GM21526 (cell line): ENCODE data around the gene HNRNPA1.
"Not testable (repeated sequence)": the region's sequence is repeated elsewhere in the genome, so short reads cannot be mapped to it uniquely, and the experiment has no call there.

Experiments
- ATAC-seq: cut with Tn5 transposase; IDR thresholded peaks from one replicate; pipeline ENCODE4 v1.9.1; 2021; ENCODE audit warnings: moderate library complexity; ENCODE audit not compliant: unreplicated experiment, low FRiP score

The HNRNPA1 gene

DNA sequence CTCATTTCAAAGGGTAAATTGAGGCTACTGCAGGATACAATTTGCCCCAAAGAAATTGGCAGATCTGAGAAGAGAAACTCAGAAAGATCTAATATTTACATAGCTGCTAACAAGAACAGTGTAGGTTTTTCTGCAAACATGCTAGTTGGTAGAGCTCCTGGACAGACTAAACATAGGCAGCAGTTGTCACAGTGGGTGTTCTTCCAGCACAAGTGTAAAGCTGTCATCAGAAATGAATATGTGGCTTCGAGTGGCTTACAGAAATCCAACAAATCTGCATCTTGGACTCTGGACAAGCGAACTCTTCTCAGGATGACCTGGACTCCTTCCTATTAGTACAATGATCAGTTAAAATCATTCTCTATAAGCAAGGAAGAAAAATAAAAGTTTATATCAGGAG, 6.5 kb upstream of the HNRNPA1 start:
- ATAC-seq, result no peak

DNA sequence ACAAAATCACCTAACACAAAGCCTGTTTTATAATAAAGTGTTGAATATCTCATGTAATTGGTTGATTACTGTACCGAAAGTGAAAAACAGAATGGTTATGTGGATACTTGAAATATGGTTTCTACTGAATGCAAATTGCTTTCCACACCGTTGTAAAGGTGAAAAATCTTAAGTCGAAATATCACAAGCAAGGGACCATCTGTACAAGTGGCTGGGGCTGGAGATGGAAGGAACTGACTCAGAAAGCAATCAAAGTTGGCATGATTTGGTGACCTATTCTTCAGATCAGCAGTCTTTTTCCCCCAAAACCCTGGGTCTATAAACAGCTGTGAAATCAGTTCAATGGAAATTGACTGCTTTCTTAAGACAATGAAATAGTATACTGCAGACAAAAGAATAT, 4.2 kb upstream of the HNRNPA1 start:
- no peak for ATAC-seq

GRCh38 chr12:54277823-54278276, 2.7 kb upstream of the HNRNPA1 start:
- no peak for ATAC-seq

DNA sequence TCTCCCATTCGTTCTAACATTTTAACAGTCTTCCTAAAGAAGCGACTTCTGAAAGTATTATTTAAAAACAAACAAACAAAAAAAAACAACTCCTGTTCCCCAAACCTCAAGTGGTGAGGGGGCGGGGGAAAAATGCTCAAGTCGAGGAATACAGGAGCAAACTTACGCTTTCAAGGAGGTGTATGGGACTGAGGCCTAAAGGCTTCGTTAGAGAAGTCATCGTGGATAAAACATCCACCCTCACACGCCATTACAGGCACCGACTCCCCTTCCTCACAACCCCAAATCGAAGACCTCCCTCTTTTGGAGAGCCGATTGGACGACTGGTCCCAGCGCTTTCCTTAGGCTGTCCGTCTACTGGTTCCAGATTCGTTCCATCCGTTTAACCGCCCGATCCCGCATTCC, 1.3 kb upstream of the HNRNPA1 start:
- no peak for ATAC-seq

DNA sequence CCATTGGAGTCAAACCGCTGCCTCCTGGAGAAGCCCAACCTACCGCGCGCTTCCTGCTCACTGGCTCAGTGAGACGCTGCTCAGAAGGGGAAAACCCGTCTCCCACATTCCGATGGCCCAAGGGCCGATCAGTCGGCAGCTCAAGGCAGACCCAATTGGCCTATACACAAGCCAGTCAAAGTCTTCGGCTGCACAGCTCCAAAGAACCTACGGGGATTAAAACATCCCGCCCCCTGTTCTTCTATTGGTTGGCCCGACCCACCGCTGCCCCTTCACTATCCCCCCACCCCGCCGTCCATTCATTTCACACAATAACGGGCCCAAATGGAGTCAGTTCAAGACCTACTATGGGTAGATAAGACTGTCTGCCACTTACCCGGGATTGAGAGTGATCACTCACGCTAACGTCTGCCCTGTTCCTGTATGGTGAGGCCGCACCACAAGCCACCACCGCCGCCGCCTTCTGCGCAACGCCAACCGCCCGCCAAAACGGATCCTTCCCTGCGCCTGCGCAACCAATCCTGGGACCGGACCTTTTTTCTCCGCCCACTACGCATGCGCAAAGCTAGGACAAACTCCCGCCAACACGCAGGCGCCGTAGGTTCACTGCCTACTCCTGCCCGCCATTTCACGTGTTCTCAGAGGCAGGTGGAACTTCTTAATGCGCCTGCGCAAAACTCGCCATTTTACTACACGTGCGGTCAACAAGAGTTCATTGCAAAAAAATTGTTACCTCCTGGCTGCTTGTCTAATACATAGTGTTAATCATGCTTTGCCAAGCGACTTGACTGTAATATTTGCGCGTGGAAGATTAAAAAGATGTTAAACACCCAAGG, 676 bp upstream of the HNRNPA1 start, which contains the start of gene CBX5:
Gene CBX5, minus strand, starts transcription at position 491 of the 836 bp plus-strand sequence. CDS start 22,472 bp downstream, outside the sequence.
- peak; percentile 70 for ATAC-seq

- not testable (repeated sequence) for ATAC-seq
These were observed 724 bp downstream of the HNRNPA1 start for GRCh38 chr12:54281261-54281638.

DNA sequence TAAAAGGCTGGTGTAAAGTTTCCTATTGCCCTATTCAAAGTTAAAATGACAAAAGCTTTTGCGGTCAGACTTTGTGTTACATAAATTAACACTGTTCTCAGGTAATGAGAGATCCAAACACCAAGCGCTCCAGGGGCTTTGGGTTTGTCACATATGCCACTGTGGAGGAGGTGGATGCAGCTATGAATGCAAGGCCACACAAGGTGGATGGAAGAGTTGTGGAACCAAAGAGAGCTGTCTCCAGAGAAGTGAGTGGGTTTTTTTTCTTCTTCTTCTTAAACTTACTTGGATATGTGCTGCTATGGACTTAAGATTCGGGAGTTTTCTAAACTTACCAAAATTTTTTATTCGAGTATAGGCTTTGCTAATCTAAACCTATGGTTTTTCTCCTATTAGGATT, 1.2 kb downstream of the HNRNPA1 start:
- not testable (repeated sequence) for ATAC-seq

GRCh38 chr12:54282949-54283593, 2.5 kb downstream of the HNRNPA1 start:
- no peak for ATAC-seq

DNA sequence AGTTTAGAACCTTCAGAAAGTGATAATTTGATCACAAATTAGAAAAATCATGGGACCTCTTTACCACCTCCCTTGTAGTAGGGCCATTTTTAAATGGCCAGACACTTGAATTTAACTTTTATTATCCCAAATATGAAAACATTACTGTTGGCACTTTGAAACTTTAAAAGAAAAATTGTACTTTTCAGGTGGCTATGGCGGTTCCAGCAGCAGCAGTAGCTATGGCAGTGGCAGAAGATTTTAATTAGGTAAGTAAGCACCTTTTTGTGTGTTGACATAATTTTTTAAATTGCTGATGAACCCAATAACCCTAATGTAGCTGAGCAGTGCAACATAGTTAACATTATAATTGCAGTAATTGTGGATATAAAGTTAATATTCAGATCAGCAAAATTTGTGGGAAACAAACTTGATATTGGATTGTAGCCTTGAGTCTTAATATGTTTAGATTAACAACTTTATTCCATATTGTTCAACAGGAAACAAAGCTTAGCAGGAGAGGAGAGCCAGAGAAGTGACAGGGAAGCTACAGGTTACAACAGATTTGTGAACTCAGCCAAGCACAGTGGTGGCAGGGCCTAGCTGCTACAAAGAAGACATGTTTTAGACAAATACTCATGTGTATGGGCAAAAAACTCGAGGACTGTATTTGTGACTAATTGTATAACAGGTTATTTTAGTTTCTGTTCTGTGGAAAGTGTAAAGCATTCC, 3.7 kb downstream of the HNRNPA1 start:
- ATAC-seq, result not testable (repeated sequence)

DNA sequence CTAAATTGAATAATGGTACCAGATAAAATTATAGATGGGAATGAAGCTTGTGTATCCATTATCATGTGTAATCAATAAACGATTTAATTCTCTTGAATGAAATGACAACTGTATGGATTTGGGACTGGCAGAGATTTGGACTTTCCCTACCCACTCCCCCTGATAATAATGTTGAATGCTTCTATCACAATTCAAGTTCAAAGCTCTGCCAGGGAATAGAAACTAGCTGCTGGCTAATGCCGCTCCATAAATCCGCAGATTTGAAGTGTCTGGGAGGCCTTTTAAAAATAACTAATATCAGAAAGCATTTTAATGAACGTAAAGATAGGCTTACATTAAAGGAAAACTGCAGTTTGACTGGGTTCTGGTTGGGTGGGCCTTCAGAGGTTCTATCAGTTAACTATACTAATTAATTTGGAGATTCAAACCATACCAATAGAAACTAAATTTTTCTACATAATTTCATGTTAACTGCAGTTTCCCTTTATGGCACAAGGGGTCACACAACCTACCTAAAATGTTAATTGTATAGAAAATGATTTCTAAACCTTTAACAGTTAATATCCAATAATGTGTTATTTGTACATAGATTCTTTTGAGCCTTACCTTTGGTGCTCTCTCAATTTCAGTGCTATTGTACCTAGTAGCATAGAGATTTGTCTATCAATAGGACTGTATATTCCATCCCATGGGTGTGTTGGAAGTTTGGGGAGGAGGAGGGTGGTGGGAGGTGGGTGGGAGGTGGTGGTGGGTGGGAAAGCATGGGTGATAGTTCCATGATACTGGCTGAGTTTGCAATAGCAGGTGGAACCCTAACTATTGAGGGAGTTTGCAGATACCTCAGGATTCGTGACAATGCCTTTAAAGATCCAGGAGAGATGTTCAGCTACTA, 4.9 kb downstream of the HNRNPA1 start:
- no peak for ATAC-seq

- ATAC-seq, result no peak
These were observed 5.8 kb downstream of the HNRNPA1 start for GRCh38 chr12:54286042-54287030.

DNA sequence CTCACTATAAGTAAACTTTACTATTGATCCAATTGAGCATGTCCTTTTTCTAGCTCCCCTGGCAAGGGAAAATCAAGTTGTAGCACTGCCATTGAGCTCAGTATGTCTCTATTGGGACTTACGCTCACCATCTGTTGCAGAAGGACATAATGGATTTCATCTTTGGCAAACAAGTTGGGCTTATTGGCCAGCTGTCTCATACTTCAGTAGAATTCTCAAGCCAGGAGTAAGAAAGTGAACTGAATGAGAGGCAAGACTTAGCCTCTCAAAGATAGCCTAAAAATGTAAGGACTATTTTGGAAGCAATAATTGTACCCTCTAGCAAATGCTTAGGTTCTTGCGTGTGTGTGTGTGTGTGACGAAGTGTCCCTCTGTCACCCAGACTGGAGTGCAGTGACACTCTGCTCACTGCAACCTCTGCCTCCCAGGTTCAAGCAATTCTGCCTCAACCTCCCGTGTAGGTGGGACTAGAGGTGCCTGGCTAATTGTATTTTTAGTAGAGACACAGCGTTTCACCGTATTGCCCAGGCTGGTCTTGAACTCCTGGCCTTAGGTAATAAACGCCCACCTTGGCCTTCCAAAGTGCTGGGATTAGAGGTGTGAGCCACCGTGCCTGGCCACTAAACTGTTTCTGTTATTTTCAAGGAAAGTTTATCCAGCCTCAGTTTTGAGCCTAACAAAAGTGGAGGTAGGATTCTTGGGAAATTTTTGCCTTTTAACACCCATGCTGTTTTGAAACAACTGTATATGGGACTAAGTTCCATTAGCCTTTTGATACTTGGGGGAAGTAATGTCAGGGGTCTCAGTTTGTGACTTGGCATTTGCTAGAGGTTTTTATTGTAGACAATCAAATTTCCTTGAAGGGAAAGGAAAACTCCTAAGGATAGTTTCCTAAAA, 7.0 kb downstream of the HNRNPA1 start:
- no peak for ATAC-seq

DNA sequence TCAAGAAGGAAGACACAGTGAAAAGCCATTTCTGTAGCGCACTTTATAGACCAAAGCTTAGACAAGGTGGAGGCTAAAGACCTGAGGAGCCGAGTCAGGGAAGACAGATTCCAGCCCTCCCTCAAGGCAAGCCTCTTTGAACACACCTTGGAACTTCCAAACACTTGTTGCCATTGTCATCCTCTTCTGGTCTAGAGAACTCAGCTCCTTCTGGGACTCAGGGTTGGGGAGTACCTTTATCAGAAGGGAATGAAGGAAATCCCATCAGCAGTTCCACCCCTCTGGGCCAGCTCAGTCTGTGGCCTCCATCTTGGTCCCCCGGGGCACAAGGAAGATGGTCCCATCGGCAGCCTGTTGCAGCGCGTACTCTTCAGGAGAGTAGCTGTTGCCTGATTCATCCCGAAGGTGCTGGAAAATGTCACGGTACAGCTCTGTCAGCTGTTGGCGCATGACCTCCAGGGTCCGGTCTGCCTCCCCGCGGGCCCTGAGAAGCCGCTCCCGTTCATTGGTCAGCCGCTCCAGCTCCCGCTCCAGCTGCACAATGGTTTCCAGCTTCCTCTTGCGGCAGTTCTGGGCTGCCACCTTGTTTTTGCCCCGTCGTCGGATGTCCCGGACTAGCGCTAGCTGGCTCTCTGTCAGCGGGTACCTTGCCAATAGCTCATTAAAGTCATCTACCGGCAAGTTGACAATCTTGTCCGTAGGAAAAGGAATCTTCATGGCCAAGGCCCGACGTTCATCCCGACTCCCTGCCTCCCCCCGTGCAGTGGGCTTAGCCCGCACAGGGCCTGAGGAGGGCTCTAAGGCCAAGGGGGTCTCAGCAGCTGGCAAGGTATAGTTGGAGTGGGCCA, 11.8 kb downstream of the HNRNPA1 start:
- ATAC-seq, result no peak

GRCh38 chr12:54292931-54293241, 12.4 kb downstream of the HNRNPA1 start:
- ATAC-seq, result no peak

- ATAC-seq, result no peak
These were observed 13.8 kb downstream of the HNRNPA1 start for GRCh38 chr12:54294152-54294952.

DNA sequence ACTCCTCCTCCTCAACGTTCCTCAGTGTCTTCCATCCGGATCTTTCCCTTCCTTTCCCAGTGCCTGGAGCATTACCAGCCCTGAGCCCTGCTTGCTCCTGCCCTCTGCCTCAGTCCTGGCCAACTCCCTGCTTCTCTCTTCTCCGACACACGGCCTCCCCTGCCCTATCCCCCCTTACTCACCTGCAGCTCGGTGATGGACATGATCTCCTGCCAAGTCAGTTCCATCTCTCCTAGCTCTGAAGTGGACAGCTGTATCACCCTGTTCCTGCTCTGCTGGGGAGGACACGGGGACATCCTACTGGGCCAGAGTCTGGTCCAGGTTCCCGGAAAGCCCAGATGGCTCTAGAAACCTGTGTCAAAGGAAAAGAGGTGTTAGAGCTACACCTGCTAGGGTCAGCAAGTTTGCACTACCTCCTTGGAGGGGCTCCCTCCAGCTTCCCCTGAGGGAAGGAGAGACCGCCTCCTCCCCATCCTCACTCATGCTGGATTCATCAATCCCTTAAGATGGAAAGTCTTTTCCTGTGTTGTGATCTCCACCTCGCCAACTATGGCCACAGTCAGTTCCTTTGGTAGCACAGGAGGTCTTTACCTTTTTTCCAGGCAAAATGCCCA, 14.5 kb downstream of the HNRNPA1 start:
- ATAC-seq, result no peak
